Jurkat, Clone E6-1 (cell line): ENCODE measurements around the gene PTH2R.
"Not testable (repeated sequence)": the region's sequence is repeated elsewhere in the genome, so short reads cannot be mapped to it uniquely, and the experiment has no call there.

Source experiments
- DNase-seq: peaks from one replicate; pipeline ENCODE4 v3.0.0-alpha.2; 2011; ENCODE audit warnings: low read depth, low spot score
- H3K4me3 ChIP-seq: 2 replicates; pipeline ENCODE4 v1.5.1; 2011; ENCODE audit warnings: mild to moderate bottlenecking, low read length, control low read depth, moderate library complexity

PTH2R gene

GRCh38 chr2:208525165-208525564, 118.6 kb downstream of the PTH2R start:
- not testable (repeated sequence) for DNase-seq, H3K4me3 ChIP-seq

- DNase-seq: no peak
- no peak overlapping the region for H3K4me3 ChIP-seq
These were observed 123.2 kb downstream of the PTH2R start for GRCh38 chr2:208529796-208530195.

- no peak overlapping the region for H3K4me3 ChIP-seq
- no peak for DNase-seq
These were observed 124.8 kb downstream of the PTH2R start for GRCh38 chr2:208531361-208531760.

GRCh38 chr2:208535578-208535977, 129.0 kb downstream of the PTH2R start:
- H3K4me3 ChIP-seq, DNase-seq: not testable (repeated sequence)

GRCh38 chr2:208541461-208541988, 134.9 kb downstream of the PTH2R start:
- no peak overlapping the region for H3K4me3 ChIP-seq
- DNase-seq: no peak

- no peak overlapping the region for H3K4me3 ChIP-seq
- DNase-seq: no peak
These were observed 135.4 kb downstream of the PTH2R start for GRCh38 chr2:208541989-208542464.

- no peak for DNase-seq
- H3K4me3 ChIP-seq: no peak overlapping the region
These were observed 136.0 kb downstream of the PTH2R start for GRCh38 chr2:208542465-208543041.
